ENCODE measurements around the gene CDK14. TPM values are rescaled to one million over a fixed set of nuclear protein-coding genes. Genes with fewer than 3 reads are reported as not detected.

Gene CDK14
- total and polyA plus RNA-seq, 8 donors, result 0.58 to 43.9 (median 12.2) TPM

GRCh38 chr7:90563286-90563685 lies 32.8 kb upstream of the CDK14 start:
- no peak overlapping the region for H3K4me3 ChIP-seq
- no peak for TF ChIP-seq CTCF (IDR thresholded peaks at IDR 0.05)
- no peak for TF ChIP-seq POLR2AphosphoS5 (IDR thresholded peaks at IDR 0.05)
- no peak for TF ChIP-seq POLR2A (IDR thresholded peaks at IDR 0.05)
- no peak for TF ChIP-seq EP300 (IDR thresholded peaks at IDR 0.05)

GRCh38 chr7:90564455-90564854 lies 31.7 kb upstream of the CDK14 start:
- Histone ChIP-seq H3K27ac (no peak overlapping the region), H3K27me3 (no peaks in the 10 kb centered on the region), H3K4me1 (no peaks in the 10 kb centered on the region), H3K4me3 (no peak overlapping the region), H3K9me3 (no peaks in the 10 kb centered on the region), H3K36me3 (no peaks in the 10 kb centered on the region)
- intact Hi-C loops (cut with DNase I; ENCODE audit: low total_unique reads), result no loop called here
- no peak for TF ChIP-seq POLR2A (IDR thresholded peaks at IDR 0.05)
- no peak for TF ChIP-seq CTCF (IDR thresholded peaks at IDR 0.05)
- no peak for TF ChIP-seq EP300 (IDR thresholded peaks at IDR 0.05)
- no peak for TF ChIP-seq POLR2AphosphoS5 (IDR thresholded peaks at IDR 0.05)
- no peak for DNase-seq
- WGBS, 5 donors, result 91 to 93% (median 92%) methylated on average over 8 of the region's 8 CpGs

More at GRCh38 chr7:90563286-90563685, 32.8 kb upstream of the CDK14 start:
- 50 to 63% (median 60%) methylated on average over 3 of the region's 3 CpGs for WGBS, 5 donors
- Histone ChIP-seq H3K27ac (no peak overlapping the region), H3K27me3 (no peaks in the 10 kb centered on the region), H3K9me3 (no peaks in the 10 kb centered on the region), H3K36me3 (no peaks in the 10 kb centered on the region), H3K4me1 (no peaks in the 10 kb centered on the region)
- DNase-seq, result peak in 1 of 2 donors; percentile 8
- intact Hi-C loops (cut with DNase I; ENCODE audit: low total_unique reads), result no loop called here

GRCh38 chr7:90568213-90568612 lies 27.9 kb upstream of the CDK14 start:
- WGBS, 5 donors, result 67 to 79% (median 70%) methylated on average over 4 of the region's 4 CpGs
- no peaks in the 10 kb centered on the region for H3K27me3 ChIP-seq
- H3K27ac ChIP-seq, result no peak overlapping the region
- no peak for DNase-seq
- TF ChIP-seq POLR2AphosphoS5 (IDR thresholded peaks at IDR 0.05), result no peak
- no peak for TF ChIP-seq POLR2A (IDR thresholded peaks at IDR 0.05)
- TF ChIP-seq CTCF (IDR thresholded peaks at IDR 0.05), result no peak
- TF ChIP-seq EP300 (IDR thresholded peaks at IDR 0.05), result no peak
- no peak overlapping the region for H3K4me3 ChIP-seq
- intact Hi-C loops (cut with DNase I; ENCODE audit: low total_unique reads), result no loop called here
- no peaks in the 10 kb centered on the region for H3K36me3 ChIP-seq
- no peaks in the 10 kb centered on the region for H3K9me3 ChIP-seq
- H3K4me1 ChIP-seq, result no peaks in the 10 kb centered on the region

GRCh38 chr7:90569368-90569767 lies 26.8 kb upstream of the CDK14 start:
- no peak for DNase-seq
- Histone ChIP-seq H3K4me3 (no peak overlapping the region), H3K4me1 (peaks cover 0 to 2% (median 0%) of the 10 kb centered on the region in 4 donors), H3K9me3 (no peaks in the 10 kb centered on the region), H3K27ac (no peak overlapping the region), H3K36me3 (no peaks in the 10 kb centered on the region), H3K27me3 (no peaks in the 10 kb centered on the region)
- intact Hi-C loops (cut with DNase I; ENCODE audit: low total_unique reads), result no loop called here
- 83 to 92% (median 84%) methylated on average over 1 of the region's 1 CpG for WGBS, 5 donors
- TF ChIP-seq POLR2A (IDR thresholded peaks at IDR 0.05) (no peak), POLR2AphosphoS5 (IDR thresholded peaks at IDR 0.05) (no peak), CTCF (IDR thresholded peaks at IDR 0.05) (no peak), EP300 (IDR thresholded peaks at IDR 0.05) (no peak)

Data from stomach (tissue), 9 donors.